ENCODE measurements around the gene CADM1.

Gene CADM1

DNA sequence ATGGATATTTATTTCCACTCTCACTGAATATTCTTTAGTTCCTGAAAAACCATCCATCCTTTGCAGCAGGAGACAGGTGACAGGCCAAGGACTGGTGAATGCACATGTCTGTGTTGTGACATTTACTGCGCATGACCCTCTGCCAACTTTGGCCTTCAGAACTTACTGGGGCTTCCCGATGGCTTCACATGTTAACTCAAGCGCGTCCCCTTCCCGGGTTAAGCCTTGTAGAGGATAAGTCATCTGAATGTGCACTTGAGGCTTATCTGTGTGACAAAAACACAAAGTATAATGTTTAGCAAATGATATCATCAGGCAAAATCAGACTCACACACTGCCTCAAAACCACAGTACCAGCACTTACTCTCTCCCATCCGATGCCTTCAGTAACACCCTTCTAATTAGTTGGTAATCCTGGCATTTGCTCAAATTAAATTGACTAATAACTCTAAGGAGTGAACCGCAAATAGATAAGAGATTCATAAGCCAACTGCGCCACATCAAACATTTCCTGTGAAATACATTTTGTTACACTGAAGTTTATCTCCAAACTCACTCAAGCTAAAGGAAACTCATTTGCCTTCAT lies 286.4 kb downstream of the CADM1 start:
- no peaks in the 10 kb centered on the region for H3K4me1 Mint-ChIP-seq
- no peak overlapping the region for H3K27ac Mint-ChIP-seq
- DNase-seq (no peak), ATAC-seq (no peak)
- H3K4me3 Mint-ChIP-seq: no peak overlapping the region
- H3K27me3 Mint-ChIP-seq: no peaks in the 10 kb centered on the region
- H3K9me3 Mint-ChIP-seq: no peaks in the 10 kb centered on the region

DNA sequence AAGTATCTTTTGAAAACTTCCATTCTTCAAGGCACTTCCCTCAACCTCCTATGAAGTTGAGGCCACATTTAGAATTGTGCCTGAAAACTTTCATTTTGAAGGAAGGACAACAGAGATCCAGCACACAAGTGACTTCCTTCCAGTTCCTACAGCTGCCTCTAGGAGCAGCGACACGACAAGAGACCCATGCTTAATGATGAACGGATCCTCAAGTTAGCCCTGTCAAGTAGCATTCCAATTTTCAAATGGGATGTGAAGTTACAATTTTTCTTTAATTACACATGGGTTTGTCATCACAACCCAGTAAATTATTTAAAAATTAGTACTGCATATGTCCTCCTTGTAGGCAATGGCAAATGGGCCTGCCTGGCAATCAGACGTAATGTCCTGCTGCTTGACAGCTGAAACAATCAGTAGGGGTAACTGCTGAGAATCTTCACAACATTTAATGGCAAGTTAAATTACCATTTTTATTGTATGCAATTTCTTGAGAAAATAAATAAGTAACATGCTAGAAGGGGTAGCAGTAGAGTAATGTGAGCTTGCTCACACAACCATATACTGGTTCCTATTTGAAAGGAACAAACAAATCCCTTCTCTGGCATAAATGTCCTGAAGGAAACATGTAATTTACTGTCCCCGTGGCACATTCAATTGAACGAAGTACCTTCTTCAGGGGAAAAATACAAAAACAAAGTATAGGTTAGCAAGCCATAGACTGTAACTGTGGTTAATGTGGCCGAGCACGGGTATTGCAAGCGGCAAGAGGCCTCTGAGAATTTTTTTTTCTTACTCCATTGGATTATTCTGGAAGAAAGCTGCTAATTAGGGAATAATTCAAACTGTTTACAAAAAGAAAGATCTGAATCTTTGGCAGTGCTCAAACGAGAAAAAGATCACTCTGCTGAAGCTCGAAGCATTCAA lies 288.3 kb downstream of the CADM1 start:
- H3K9me3 Mint-ChIP-seq: no peaks in the 10 kb centered on the region
- H3K27ac Mint-ChIP-seq: no peak overlapping the region
- ATAC-seq (no peak), DNase-seq (no peak)
- no peaks in the 10 kb centered on the region for H3K27me3 Mint-ChIP-seq
- no peaks in the 10 kb centered on the region for H3K4me1 Mint-ChIP-seq
- H3K4me3 Mint-ChIP-seq: no peak overlapping the region

DNA sequence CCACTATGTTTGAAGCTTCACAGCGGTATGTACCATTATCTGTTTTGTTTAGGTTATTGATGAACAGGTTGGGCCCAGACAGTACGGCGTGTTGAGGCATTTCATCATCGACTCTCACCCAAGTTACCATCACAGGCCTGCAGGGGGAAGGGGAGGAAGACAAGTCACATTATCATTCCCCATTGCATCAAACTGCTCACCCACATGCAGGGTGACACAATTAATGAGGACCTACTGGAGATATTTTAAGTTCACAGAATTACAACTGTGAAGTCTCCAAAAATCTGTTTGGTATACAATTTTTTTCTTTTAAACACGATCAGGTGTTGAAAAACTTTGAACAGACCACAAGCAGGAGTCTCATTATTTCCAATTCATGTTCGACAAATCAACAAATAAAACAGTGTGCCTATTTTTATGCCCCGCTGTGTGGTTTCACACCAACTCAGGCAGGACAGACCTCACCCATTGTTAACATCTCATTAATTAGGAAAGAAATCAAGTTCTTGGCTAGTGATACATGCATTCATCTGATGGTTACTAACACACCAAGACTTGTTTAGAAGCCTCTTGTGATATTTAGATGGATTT lies 289.5 kb downstream of the CADM1 start:
- no peak for ATAC-seq
- no peak for DNase-seq
- no peaks in the 10 kb centered on the region for H3K4me1 Mint-ChIP-seq
- no peak overlapping the region for H3K4me3 Mint-ChIP-seq
- H3K27ac Mint-ChIP-seq: no peak overlapping the region
- no peaks in the 10 kb centered on the region for H3K27me3 Mint-ChIP-seq
- no peaks in the 10 kb centered on the region for H3K9me3 Mint-ChIP-seq

DNA sequence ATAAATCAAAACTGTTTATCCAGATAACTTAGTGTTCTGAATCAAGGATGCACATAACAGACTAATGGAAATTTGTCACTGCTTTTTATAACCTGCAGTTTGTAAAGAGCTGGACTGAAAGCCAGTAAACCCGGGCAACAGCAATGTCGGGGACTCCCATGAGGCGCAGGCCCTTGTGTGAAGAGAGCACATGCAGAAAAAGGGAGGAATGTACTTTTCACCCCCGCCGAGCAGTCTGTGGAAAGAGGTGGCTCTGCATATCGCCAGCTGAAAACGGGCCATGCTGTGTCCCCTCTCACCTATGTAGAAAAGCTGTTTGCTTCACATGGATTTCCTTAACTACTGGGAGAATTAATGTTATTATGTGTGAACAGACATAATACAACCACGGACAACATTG lies 291.2 kb downstream of the CADM1 start:
- H3K27ac Mint-ChIP-seq: no peak overlapping the region
- no peaks in the 10 kb centered on the region for H3K9me3 Mint-ChIP-seq
- H3K27me3 Mint-ChIP-seq: no peaks in the 10 kb centered on the region
- ATAC-seq (no peak), DNase-seq (no peak)
- H3K4me3 Mint-ChIP-seq: no peak overlapping the region
- H3K4me1 Mint-ChIP-seq: no peaks in the 10 kb centered on the region

DNA sequence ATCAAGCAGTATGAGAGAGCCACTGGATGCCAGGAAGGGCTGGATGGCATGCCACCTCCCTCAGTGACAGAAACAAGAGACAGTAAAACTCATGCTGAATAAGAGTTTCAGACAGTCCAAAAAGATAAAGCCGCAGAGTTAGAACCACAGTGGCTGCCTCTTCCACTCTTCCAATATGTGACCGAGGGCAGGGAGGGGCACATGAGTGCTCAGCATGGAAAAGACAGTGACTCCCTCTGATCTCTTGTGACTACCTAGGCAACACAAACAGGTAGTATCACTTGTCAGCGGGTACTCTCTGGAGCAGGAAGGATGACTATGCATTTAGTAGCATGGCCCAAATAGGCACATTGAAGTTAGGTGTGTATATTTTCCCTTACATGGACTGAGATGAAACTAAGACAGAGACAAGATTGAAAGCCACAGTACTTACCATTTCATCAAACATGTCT lies 295.4 kb downstream of the CADM1 start:
- no peaks in the 10 kb centered on the region for H3K4me1 Mint-ChIP-seq
- no peaks in the 10 kb centered on the region for H3K27me3 Mint-ChIP-seq
- ATAC-seq: no peak

DNA sequence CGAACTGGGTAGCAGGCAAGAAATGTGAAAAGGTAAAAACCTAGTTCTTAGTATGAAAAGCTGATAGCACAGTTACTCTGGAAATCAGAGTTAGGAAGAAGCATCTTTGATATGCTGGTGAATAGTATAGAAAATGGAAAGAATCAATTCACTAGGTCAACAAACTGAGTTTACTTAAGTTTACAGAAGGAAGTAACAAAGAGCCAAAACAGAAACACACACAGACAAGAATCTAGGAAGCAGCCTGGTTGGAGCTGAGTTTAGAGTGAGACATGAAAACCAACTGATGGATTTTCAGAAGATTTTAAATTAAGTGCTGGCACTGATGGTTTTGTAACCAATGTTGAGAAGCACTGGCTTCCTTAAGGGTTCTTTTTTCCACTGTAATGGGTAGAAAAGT lies 296.3 kb downstream of the CADM1 start:
- no peak overlapping the region for H3K4me3 Mint-ChIP-seq
- no peak for ATAC-seq
- no peaks in the 10 kb centered on the region for H3K4me1 Mint-ChIP-seq
- peaks cover 0 to 3% of the 10 kb centered on the region in 2 donors for H3K9me3 Mint-ChIP-seq
- H3K27ac Mint-ChIP-seq: no peak overlapping the region
- DNase-seq: no peak
- H3K27me3 Mint-ChIP-seq: no peaks in the 10 kb centered on the region

More for the DNA sequence above, 295.4 kb downstream of the CADM1 start:
- H3K9me3 Mint-ChIP-seq: peaks cover 0 to 3% of the 10 kb centered on the region in 2 donors
- DNase-seq: no peak
- no peak overlapping the region for H3K4me3 Mint-ChIP-seq
- H3K27ac Mint-ChIP-seq: no peak overlapping the region

DNA sequence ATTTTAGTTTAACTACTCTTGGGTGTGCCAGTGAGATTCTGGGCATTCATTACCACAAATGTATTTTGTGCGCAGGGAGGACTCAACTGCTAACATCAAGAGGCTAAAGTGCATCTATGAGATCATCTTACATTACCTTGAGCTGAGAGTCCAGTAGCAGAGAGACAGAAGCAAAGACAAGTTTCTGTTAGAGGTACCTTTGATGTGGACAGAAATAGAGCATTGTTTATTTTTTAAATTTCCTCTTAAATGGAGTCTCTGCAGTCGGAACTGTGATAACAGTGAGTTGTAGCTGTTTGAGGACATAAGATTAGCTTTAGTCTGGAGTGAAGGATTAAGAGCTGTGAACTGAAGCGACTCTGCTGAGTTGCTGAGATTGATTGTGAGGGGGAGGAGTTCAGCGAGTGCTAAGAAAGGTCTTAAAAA lies 297.0 kb downstream of the CADM1 start:
- peaks cover 0 to 3% of the 10 kb centered on the region in 2 donors for H3K9me3 Mint-ChIP-seq
- no peaks in the 10 kb centered on the region for H3K27me3 Mint-ChIP-seq
- no peaks in the 10 kb centered on the region for H3K4me1 Mint-ChIP-seq
- ATAC-seq: no peak
- H3K4me3 Mint-ChIP-seq: no peak overlapping the region
- no peak for DNase-seq
- no peak overlapping the region for H3K27ac Mint-ChIP-seq

DNA sequence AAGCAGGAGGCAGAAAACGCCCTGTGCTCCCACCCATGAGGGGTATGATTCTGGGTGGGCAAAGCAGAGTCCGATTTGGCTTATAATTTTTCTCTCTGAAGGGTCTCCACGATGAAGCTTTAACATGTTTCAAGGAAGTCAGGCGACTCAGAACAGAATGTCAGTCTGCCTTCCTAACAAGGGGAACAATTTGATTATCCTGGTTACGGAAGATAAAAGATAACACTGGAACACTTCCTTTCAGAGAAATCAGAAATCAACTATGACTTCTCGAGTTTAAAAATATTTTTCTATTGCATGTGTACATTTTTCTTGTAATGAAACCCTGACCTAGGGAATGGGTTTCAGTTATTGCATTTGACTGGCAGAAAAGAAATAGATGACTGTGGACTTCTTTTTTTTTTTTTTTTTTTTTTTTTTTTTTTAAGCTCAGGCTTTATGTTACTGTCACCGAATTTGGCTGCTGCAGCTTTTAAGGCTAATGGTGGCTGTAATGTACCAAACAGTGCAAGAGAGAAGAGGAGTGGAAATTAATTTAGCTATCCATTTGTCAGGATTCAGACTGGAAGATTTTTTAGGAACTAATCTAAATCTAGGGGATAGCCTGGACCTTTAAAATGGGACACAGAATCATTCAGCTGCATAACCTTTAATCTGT lies 297.7 kb downstream of the CADM1 start:
- Mint-ChIP-seq H3K27ac (no peak overlapping the region), H3K4me3 (no peak overlapping the region), H3K9me3 (peaks cover 0 to 3% of the 10 kb centered on the region in 2 donors), H3K27me3 (no peaks in the 10 kb centered on the region), H3K4me1 (no peaks in the 10 kb centered on the region)
- DNase-seq (no peak), ATAC-seq (no peak)

DNA sequence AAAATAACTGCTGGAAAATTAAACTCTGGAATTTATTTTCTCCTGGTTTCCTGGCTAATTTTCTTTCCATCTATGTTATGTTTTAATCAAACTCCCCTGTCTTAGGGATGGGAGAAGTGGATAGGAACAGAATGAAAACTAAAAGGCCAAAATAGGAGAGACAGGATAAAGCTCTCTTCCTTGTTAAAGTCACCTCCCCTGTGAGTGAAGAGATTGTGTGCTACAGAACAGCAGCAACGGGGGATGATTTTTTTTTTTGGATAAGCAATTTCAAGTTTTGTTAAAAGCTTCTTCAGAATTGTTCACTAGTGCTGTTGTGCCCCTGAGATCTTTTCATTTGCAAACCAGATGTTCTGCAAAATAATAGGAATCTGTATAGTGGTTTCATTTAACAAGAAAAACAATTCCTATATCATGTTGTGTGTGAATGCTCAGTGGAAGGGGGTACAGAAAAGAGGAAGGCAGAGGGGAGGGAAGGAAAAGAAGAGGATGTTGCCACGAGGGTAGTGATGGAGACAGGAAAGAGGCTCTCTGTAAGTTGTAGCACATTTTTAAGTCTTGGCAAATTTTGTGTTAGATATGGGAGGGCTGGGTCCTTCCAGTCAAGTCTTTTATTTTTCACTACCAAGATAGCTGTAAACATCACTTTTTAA lies 301.2 kb downstream of the CADM1 start:
- peaks cover 0 to 3% of the 10 kb centered on the region in 2 donors for H3K9me3 Mint-ChIP-seq
- DNase-seq (no peak), ATAC-seq (no peak)
- no peak overlapping the region for H3K27ac Mint-ChIP-seq
- no peaks in the 10 kb centered on the region for H3K27me3 Mint-ChIP-seq
- H3K4me3 Mint-ChIP-seq: no peak overlapping the region
- no peaks in the 10 kb centered on the region for H3K4me1 Mint-ChIP-seq

DNA sequence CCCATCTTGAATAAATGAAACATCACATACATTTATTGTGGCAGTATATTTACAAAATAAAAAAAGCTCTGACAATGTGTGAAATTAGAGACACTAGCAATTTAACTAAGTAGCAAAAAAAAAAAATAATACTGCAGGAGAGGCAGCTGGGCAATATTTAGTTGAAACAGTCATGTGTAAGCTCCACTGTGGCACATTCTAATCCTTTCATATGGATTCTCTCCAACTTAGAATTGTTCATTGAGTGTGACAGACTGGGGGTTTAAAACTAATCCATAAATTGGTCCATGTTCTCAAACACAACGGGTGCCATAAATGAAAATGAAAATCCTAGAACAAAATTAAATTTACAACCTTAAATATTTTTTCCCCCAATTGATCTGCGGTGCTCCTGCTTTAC lies 302.1 kb downstream of the CADM1 start:
- Mint-ChIP-seq H3K4me1 (no peaks in the 10 kb centered on the region), H3K4me3 (no peak overlapping the region), H3K27me3 (no peaks in the 10 kb centered on the region), H3K27ac (no peak overlapping the region), H3K9me3 (no peaks in the 10 kb centered on the region)
- DNase-seq (no peak), ATAC-seq (no peak)

DNA sequence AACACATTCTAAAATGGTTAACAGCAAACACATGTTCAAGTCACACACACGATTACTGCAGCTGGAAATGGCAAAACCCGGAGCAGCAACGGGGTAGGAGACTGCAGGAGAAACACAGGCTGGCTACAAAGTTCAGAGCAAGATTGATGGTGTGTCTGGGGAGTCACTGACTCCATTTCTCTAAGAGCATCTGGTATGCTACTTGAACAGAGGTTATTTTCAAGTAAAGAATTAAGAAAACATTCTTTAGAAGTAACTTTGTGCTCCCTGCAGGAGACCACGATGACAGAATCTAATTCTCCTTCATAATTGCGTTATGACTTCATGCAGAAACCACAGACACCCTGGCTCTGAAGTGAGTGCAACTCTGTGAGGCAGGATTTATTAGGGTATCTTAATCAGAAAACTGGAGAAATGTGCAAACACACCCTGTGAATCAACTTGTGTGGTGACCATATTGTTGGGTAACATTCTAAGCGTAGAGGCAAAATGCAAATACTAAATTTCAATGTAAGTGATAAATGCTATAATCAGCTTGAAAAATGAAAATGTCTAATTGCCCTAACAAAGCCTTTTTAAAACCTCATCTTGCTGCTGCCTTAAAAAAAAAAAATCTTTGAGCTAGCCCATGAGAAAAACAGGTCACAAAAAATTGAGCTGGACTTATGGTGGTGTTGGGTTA lies 303.0 kb downstream of the CADM1 start:
- ATAC-seq: no peak
- Mint-ChIP-seq H3K4me3 (no peak overlapping the region), H3K27me3 (no peaks in the 10 kb centered on the region), H3K27ac (no peak overlapping the region), H3K4me1 (no peaks in the 10 kb centered on the region), H3K9me3 (no peaks in the 10 kb centered on the region)
- no peak for DNase-seq

DNA sequence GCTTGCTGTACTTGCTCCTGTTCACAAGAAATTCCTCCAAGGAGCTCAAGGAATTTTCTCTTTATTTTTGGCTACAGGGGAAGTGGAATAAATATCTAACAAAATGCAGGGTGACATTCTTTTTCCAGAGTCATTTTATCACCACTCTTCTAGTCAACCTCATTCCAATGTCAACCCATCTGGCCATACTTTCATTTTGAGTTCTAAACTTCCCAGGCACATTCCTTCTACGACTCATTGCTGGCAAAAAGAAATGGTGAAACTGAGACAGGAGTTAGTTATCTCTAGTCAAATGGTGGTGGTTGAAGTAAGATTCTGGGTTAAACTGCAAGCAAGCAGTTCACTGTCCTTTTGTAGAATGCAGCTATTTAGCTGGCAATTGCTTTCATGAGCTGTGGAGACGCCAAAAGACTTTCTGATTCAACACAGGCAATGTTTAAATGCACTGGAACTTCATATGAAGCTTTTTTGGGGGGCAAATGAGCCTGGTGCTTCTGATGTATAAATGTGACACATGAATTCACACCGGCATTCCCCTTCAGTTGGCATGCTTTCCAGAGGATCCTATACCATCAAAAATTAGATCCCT lies 304.6 kb downstream of the CADM1 start:
- Mint-ChIP-seq H3K27ac (no peak overlapping the region), H3K4me1 (no peaks in the 10 kb centered on the region), H3K27me3 (peaks cover 3% of the 10 kb centered on the region), H3K9me3 (no peaks in the 10 kb centered on the region), H3K4me3 (no peak overlapping the region)
- ATAC-seq: no peak
- no peak for DNase-seq

DNA sequence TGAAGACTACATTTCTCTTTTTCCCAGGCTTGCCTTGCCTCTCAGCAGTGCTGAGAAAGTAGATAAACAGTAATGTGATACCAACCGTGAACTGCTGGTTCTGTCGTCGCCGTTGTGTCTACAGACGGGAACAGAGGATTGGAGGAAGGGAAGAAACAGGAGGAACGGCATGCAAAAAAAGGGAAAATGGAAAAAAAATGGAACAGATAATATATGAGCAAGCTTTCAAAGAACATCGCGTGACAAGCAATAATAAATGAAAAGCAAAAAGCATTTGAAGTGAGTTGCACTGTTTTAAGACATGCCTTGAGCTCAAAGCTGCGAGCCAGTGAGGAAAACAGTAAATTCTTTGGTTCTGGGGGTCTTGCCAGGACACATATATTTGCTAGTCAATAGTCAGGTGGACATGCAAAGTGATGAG lies 305.9 kb downstream of the CADM1 start:
- no peak overlapping the region for H3K27ac Mint-ChIP-seq
- ATAC-seq: no peak
- no peaks in the 10 kb centered on the region for H3K4me1 Mint-ChIP-seq
- H3K27me3 Mint-ChIP-seq: peaks cover 13% of the 10 kb centered on the region
- H3K9me3 Mint-ChIP-seq: no peaks in the 10 kb centered on the region
- H3K4me3 Mint-ChIP-seq: no peak overlapping the region
- DNase-seq: no peak

DNA sequence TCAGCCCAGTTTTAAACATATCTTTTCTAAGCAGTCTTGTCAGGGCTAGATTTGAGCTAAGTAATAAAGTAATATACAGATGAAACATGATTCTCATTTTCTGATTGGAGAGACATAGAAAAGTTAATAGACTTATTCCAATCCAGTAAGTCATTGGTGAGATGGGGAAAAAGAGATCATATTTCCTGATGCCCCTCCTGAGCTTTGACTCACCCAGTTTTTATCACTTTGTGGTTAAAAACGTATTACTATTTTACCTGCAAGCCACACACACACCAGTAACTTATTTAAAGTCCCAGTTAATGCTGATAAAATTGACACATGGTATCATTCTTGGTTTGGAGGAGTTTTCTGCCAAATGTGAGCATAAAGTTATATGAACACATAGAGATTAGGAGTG lies 306.8 kb downstream of the CADM1 start:
- DNase-seq (no peak), ATAC-seq (no peak)
- Mint-ChIP-seq H3K27me3 (peaks cover 13% of the 10 kb centered on the region), H3K27ac (no peak overlapping the region), H3K4me1 (no peaks in the 10 kb centered on the region), H3K4me3 (no peak overlapping the region), H3K9me3 (no peaks in the 10 kb centered on the region)

All from stimulated activated naive CD8-positive, alpha-beta T cell treated with anti-CD3 and anti-CD28 coated beads, Interleukin-15, amount 100 ng/mL, for 72 hours (primary cell).